Stimulated activated CD4-positive, alpha-beta T cell treated with anti-CD3 and anti-CD28 coated beads, Interleukin-1b, Interleukin-23, amount 100 ng/mL, for 48 hours (primary cell): Measurements from ENCODE around the gene LMO1.

Experiments used
- DNase-seq: peaks from one replicate; pipeline ENCODE4 v3.0.0-alpha.2; 2020

LMO1 gene

GRCh38 chr11:8288166-8288772 lies 24.6 kb upstream of the LMO1 start:
- no peak for DNase-seq

- no peak for DNase-seq
These were observed 24.0 kb upstream of the LMO1 start for GRCh38 chr11:8287703-8288102.

GRCh38 chr11:8287297-8287696 lies 23.6 kb upstream of the LMO1 start:
- DNase-seq: no peak

- no peak for DNase-seq
These were observed 23.2 kb upstream of the LMO1 start for GRCh38 chr11:8286886-8287285.

GRCh38 chr11:8285796-8286195 lies 22.1 kb upstream of the LMO1 start:
- no peak for DNase-seq

GRCh38 chr11:8285228-8285627 lies 21.6 kb upstream of the LMO1 start:
- no peak for DNase-seq

- DNase-seq: no peak
These were observed 20.0 kb upstream of the LMO1 start for GRCh38 chr11:8283465-8284230.

- no peak for DNase-seq
These were observed 19.4 kb upstream of the LMO1 start for GRCh38 chr11:8283100-8283464.

GRCh38 chr11:8282631-8283030 lies 19.0 kb upstream of the LMO1 start:
- no peak for DNase-seq

GRCh38 chr11:8281266-8281665 lies 17.6 kb upstream of the LMO1 start:
- no peak for DNase-seq

GRCh38 chr11:8277691-8278090 lies 14.0 kb upstream of the LMO1 start:
- no peak for DNase-seq

- DNase-seq: no peak
These were observed 12.8 kb upstream of the LMO1 start for GRCh38 chr11:8276528-8276927.

- no peak for DNase-seq
These were observed 9.6 kb upstream of the LMO1 start for GRCh38 chr11:8273287-8273686.

- DNase-seq: no peak
These were observed 7.6 kb upstream of the LMO1 start for GRCh38 chr11:8271106-8271886.

GRCh38 chr11:8269636-8270035 lies 6.0 kb upstream of the LMO1 start:
- no peak for DNase-seq

- no peak for DNase-seq
These were observed 5.1 kb upstream of the LMO1 start for GRCh38 chr11:8268530-8269400.

- no peak for DNase-seq
These were observed 4.3 kb upstream of the LMO1 start for GRCh38 chr11:8267831-8268529.

GRCh38 chr11:8267280-8267679 lies 3.6 kb upstream of the LMO1 start:
- DNase-seq: no peak

GRCh38 chr11:8266246-8267241 lies 2.9 kb upstream of the LMO1 start:
- no peak for DNase-seq

- no peak for DNase-seq
These were observed 2.1 kb upstream of the LMO1 start for GRCh38 chr11:8265681-8266241.
